Vagina (tissue), 2 donors: ENCODE measurements around the gene PRM1.

Source experiments
- POLR2A ChIP-seq, 2 donors: fragments of 450-650 bp; IDR thresholded peaks; one replicate each; pipeline ENCODE4 v1.6.1; 2017; ENCODE audit warnings: antibody characterized with exemption in 2 of 2, mild to moderate bottlenecking in 2 of 2, moderate library complexity in 2 of 2
- POLR2AphosphoS5 ChIP-seq, 2 donors: sonication (generic); formaldehyde crosslinking; IDR thresholded peaks; one replicate each; pipeline ENCODE4 v1.9.0; 2017; ENCODE audit warnings: antibody characterized with exemption in 2 of 2, mild to moderate bottlenecking in 2 of 2, low read depth in 1 of 2; ENCODE audit not compliant: insufficient read depth in 1 of 2

GRCh38 chr16:11328172-11329070 is 47.3 kb upstream of the PRM1 start:
- TF ChIP-seq POLR2AphosphoS5 (IDR thresholded peaks at IDR 0.05; ENCODE audit: insufficient read depth in 1 of 2, low read depth in 1 of 2): peak; percentile 56 to 71
- TF ChIP-seq POLR2A (IDR thresholded peaks at IDR 0.05): no peak
